A549 (cell line): ENCODE data around the gene EFTUD2. TPM values are rescaled to one million over a fixed set of nuclear protein-coding genes. Genes with fewer than 3 reads are reported as not detected.

Experiments used
- ATAC-seq, 2 experiments: fragments of 200-7000 bp in 1 of 2; fragments of >200 bp in 1 of 2; cut with Nextera tagmentation in 1 of 2; cut with Tn5 transposase in 1 of 2; 3 replicates each; pipeline versions ENCODE4 v1.8.0 to v1.9.1; 2018 to 2020; ENCODE audit warnings: mild to moderate bottlenecking in 1 of 2, moderate library complexity in 1 of 2
- CTCF ChIA-PET: fragments of 300-600 bp; sonication (Branson Sonifier 250); formaldehyde crosslinking; extraction: SDS; loops from one replicate; lab custom pipeline; 2021; ENCODE audit warnings: antibody characterized with exemption, inconsistent platforms; lab: Yijun Ruan, JAX
- POLR2A ChIA-PET: fragments of 350-600 bp; formaldehyde crosslinking; extraction: SDS; loops from one replicate; lab custom pipeline; 2021; ENCODE audit warnings: antibody characterized with exemption, inconsistent platforms; lab: Yijun Ruan, JAX
- DNase-seq, 2 experiments: peaks; one replicate each; pipeline versions ENCODE4 v3.0.0 to v3.0.0-alpha.2; 2011 to 2016; ENCODE audit warnings: low read depth in 1 of 2, low spot score in 1 of 2
- FAIRE-seq: peaks from 2 replicates; lab custom pipeline; 2011; peaks lifted over from hg19 to GRCh38; lab: Jason Lieb, UNC
- H3K27ac ChIP-seq, 2 experiments: fragments of >200 bp; sonication (Bioruptor Twin); formaldehyde crosslinking; 3 replicates each; pipeline ENCODE4 v1.5.1; 2016 to 2017
- H3K4me1 ChIP-seq: fragments of >200 bp; sonication (Bioruptor Twin); formaldehyde crosslinking; 3 replicates; pipeline ENCODE4 v1.6.1; 2016
- H3K4me2 ChIP-seq: fragments of >200 bp; sonication (Bioruptor Twin); formaldehyde crosslinking; 3 replicates; pipeline ENCODE4 v1.6.1; 2016
- H3K4me3 ChIP-seq: fragments of >200 bp; sonication (Bioruptor Twin); formaldehyde crosslinking; 3 replicates; pipeline ENCODE4 v1.5.1; 2016
- H3K9me3 ChIP-seq: fragments of >200 bp; sonication (Bioruptor Twin); formaldehyde crosslinking; 3 replicates; pipeline ENCODE4 v1.6.1; 2016
- CEBPB ChIP-seq, 2 experiments: fragments of >200 bp in 1 of 2; sonication (Bioruptor Twin) in 1 of 2; formaldehyde crosslinking in 1 of 2; IDR thresholded peaks; 2 replicates each; pipeline ENCODE4 v1.6.1; 2012 to 2016
- EHMT2 ChIP-seq: fragments of 200-600 bp; sonication (generic); IDR thresholded peaks from 2 replicates; pipeline ENCODE4 v1.6.1; 2016; ENCODE audit warnings: antibody characterized with exemption, low read depth, mild to moderate bottlenecking, moderate library complexity
- EP300 ChIP-seq, 2 experiments: fragments of >200 bp; sonication (Bioruptor Twin); formaldehyde crosslinking; IDR thresholded peaks; 2 replicates in 1 of 2; 3 replicates in 1 of 2; pipeline ENCODE4 v1.6.1; 2016 to 2017
- FOSB ChIP-seq: fragments of 250-450 bp; sonication (Bioruptor Pico); IDR thresholded peaks from 2 replicates; pipeline ENCODE4 v1.5.0; 2020; ENCODE audit warnings: mild to moderate bottlenecking, moderate library complexity
- FOSL2 ChIP-seq, 2 experiments: fragments of 450-650 bp in 1 of 2; fragments of >200 bp in 1 of 2; sonication (Bioruptor Twin) in 1 of 2; formaldehyde crosslinking; IDR thresholded peaks; 2 replicates each; pipeline versions ENCODE4 v1.5.0 to v1.6.1; 2016 to 2020; ENCODE audit warnings: mild to moderate bottlenecking in 1 of 2, moderate library complexity in 1 of 2
- HEYL ChIP-seq: fragments of 250-450 bp; sonication (Bioruptor Pico); IDR thresholded peaks from 2 replicates; pipeline ENCODE4 v1.8.0; 2021; ENCODE audit warnings: mild to moderate bottlenecking, moderate library complexity
- HOXB5 ChIP-seq: fragments of 250-450 bp; sonication (Bioruptor Pico); IDR thresholded peaks from 2 replicates; pipeline ENCODE4 v1.5.0; 2020; ENCODE audit warnings: mild to moderate bottlenecking, moderate library complexity
- JUN ChIP-seq, 2 experiments: fragments of >200 bp; sonication (Bioruptor Twin); formaldehyde crosslinking; IDR thresholded peaks; 2 replicates in 1 of 2; 3 replicates in 1 of 2; pipeline ENCODE4 v1.6.1; 2016 to 2017
- JUNB ChIP-seq: fragments of >200 bp; sonication (Bioruptor Twin); formaldehyde crosslinking; IDR thresholded peaks from 2 replicates; pipeline ENCODE4 v1.6.1; 2016
- KDM1A ChIP-seq: fragments of 200-600 bp; sonication (generic); IDR thresholded peaks from 2 replicates; pipeline ENCODE4 v1.6.1; 2016; ENCODE audit warnings: low read depth, mild to moderate bottlenecking
- MAFK ChIP-seq: fragments of 450-650 bp; IDR thresholded peaks from 2 replicates; pipeline ENCODE4 v1.6.1; 2014; ENCODE audit not compliant: partially characterized antibody
- MYC ChIP-seq: IDR thresholded peaks from 2 replicates; pipeline ENCODE4 v1.6.1; 2012; ENCODE audit warnings: mild to moderate bottlenecking, inconsistent platforms, low read length, improper control_type of control experiment, borderline replicate concordance
- NFE2L2 ChIP-seq: fragments of 150-350 bp; conservative IDR thresholded peaks from 2 replicates; pipeline ENCODE4 v1.6.1; 2014; ENCODE audit warnings: low read length
- NPAS2 ChIP-seq: fragments of 250-450 bp; sonication (Bioruptor Pico); IDR thresholded peaks from 2 replicates; pipeline ENCODE4 v1.8.0; 2022; ENCODE audit warnings: mild to moderate bottlenecking, moderate library complexity, borderline replicate concordance
- PHF8 ChIP-seq: fragments of 200-600 bp; sonication (generic); IDR thresholded peaks from 2 replicates; pipeline ENCODE4 v1.6.1; 2016; ENCODE audit warnings: low read depth, mild to moderate bottlenecking, antibody characterized with exemption, moderate library complexity, borderline replicate concordance
- POLR2AphosphoS2 ChIP-seq: conservative IDR thresholded peaks from 2 replicates; pipeline ENCODE4 v1.6.1; 2012; ENCODE audit warnings: low read length, improper control_type of control experiment, inconsistent platforms
- RARB ChIP-seq: fragments of 250-450 bp; sonication (Bioruptor Pico); IDR thresholded peaks from 2 replicates; pipeline ENCODE4 v1.8.0; 2021; ENCODE audit warnings: mild to moderate bottlenecking, moderate library complexity
- RCOR1 ChIP-seq: fragments of 150-350 bp; IDR thresholded peaks from 2 replicates; pipeline ENCODE4 v1.6.1; 2014; ENCODE audit warnings: antibody characterized with exemption, low read length, low read depth
- RNF2 ChIP-seq: fragments of 200-600 bp; sonication (generic); IDR thresholded peaks from 2 replicates; pipeline ENCODE4 v1.6.1; 2016; ENCODE audit warnings: low read depth, mild to moderate bottlenecking, antibody characterized with exemption, moderate library complexity, borderline replicate concordance
- TFCP2L1 ChIP-seq: fragments of 250-450 bp; sonication (Bioruptor Pico); IDR thresholded peaks from 2 replicates; pipeline ENCODE4 v1.5.0; 2021; ENCODE audit warnings: mild to moderate bottlenecking
- ZNF302 ChIP-seq: fragments of 250-450 bp; sonication (Bioruptor Pico); IDR thresholded peaks from 2 replicates; pipeline ENCODE4 v1.9.0; 2021; ENCODE audit warnings: inconsistent platforms, mild to moderate bottlenecking, moderate library complexity
- WGBS: methylation state at CpG from one replicate; pipeline ENCODE4 v1.1.6; 2017; ENCODE audit errors: missing lambda C conversion rate; 5-methylcytosine and 5-hydroxymethylcytosine counted together
- polyA plus RNA-seq, 4 experiments: library from polyadenylated mRNA; depleted of rRNA in 3 of 4; stranded (reverse); fragments of >200 nt; fragmentation: RNase III in 1 of 4; extraction: RNeasy Plus Mini Kit Qiagen cat#74134 plus additional on column Dnase treatment in 1 of 4; gene quantifications; 2 replicates in 3 of 4; 3 replicates in 1 of 4; pipeline ENCODE4 v1.2.3, GENCODE V29; 2011 to 2017
- TF ChIP-seq, protein P1 (sequence below): fragments of >200 bp; sonication (Bioruptor Twin); formaldehyde crosslinking; IDR thresholded peaks from 2 replicates; pipeline ENCODE4 v1.6.1; 2016
- TF ChIP-seq, protein P2 (sequence below): fragments of 150-350 bp; IDR thresholded peaks from 2 replicates; pipeline ENCODE4 v1.6.1; 2014; ENCODE audit warnings: low read depth, mild to moderate bottlenecking, low read length
- TF ChIP-seq, protein P3 (sequence below): fragments of 250-450 bp; sonication (Bioruptor Pico); IDR thresholded peaks from 2 replicates; pipeline ENCODE4 v1.5.0; 2021; ENCODE audit warnings: mild to moderate bottlenecking, moderate library complexity, borderline replicate concordance
- TF ChIP-seq, protein P4 (sequence below): IDR thresholded peaks from 2 replicates; pipeline ENCODE4 v1.6.1; 2012; ENCODE audit warnings: low read depth, borderline replicate concordance
- TF ChIP-seq, protein P5 (sequence below): IDR thresholded peaks from 2 replicates; pipeline ENCODE4 v1.6.1; 2012
- TF ChIP-seq, protein P6 (sequence below): fragments of 200-600 bp; sonication (generic); IDR thresholded peaks from 2 replicates; pipeline ENCODE4 v1.6.1; 2016; ENCODE audit warnings: antibody characterized with exemption, mild to moderate bottlenecking, moderate library complexity

Gene EFTUD2
- polyA plus RNA-seq, 2 of the 4 experiments (the other 2 are of a cell fraction): 224 to 353 TPM

DNA sequence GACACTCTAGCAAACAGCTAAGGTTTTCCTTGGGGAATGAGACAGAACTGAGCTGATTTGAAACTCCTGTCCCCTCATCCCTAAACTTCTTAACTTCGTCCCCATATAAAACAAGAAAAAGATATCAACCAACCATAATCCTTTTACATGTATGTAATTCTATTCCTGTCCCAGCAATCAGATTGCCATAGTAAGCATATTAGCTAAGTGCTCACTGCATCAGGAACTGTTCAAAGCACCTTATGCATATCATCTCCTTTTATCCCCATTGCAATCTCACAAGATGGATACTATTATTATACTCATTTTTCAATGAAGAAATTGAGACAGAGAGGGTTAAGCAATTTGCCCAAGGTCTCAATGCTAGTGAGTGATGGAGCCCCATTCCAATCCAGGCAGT lies 41.5 kb upstream of the EFTUD2 start:
- peak; percentile 74 for TF ChIP-seq MAFK
- peak in 1 of 2 experiments; percentile 14; a peak in 1 of 4 replicates for TF ChIP-seq CEBPB (IDR thresholded peaks at IDR 0.05)
- no peak for TF ChIP-seq POLR2AphosphoS2
- 0 out of 2 replicates have a peak, but pooled peaks have one; percentile 46 for TF ChIP-seq FOSB
- H3K4me3 ChIP-seq: no peak overlapping the region
- CTCF ChIA-PET: interaction anchor here (1.0 to 38.8 kb wide), 8 partner anchors 18 to 195 kb away, joined by 3 to 1853 read pairs (median 6); partner anchors contain the start of genes ACBD4, C1QL1, DCAKD and GFAP
- H3K27ac ChIP-seq: peak overlapping the region; percentile 78 to 86
- peaks cover 7% of the 10 kb centered on the region; the same call in 2 of the 3 replicates for H3K9me3 ChIP-seq
- peaks cover 36% of the 10 kb centered on the region for H3K4me1 ChIP-seq
- DNase-seq (no peak), ATAC-seq (peak; percentile 41 to 47; a peak in 5 of 6 replicates), FAIRE-seq (peak; percentile 13)
- WGBS: 30% methylated on average over 1 of the region's 1 CpG
- H3K4me2 ChIP-seq: peak overlapping the region; percentile 83
- POLR2A ChIA-PET: no interaction called here

DNA sequence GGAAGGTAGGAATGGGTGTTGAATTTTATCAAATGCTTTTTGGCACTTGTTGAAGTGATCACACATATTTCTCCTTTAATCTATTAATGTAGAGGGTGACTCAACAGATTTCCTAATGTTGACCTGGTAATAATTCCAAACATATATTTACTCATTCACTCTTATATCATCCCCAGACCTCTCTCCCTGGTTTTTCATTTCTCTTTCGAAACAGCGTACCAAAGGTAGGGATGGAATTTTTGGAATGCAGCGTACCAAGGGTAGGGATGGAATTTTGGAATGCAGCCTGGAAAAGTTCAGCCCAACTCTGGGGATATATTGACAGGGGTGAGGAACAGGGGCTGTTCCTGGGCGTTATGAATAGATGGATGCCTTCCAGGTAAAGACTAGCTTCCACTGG lies 41.1 kb upstream of the EFTUD2 start:
- ChIA-PET CTCF (interaction anchor here (0.9 to 38.8 kb wide), 10 partner anchors 18 to 195 kb away, joined by 3 to 1853 read pairs (median 5); partner anchors contain the start of genes ACBD4, C1QL1, DCAKD and GFAP), POLR2A (no interaction called here)
- peaks cover 36% of the 10 kb centered on the region for H3K4me1 ChIP-seq
- H3K4me3 ChIP-seq: no peak overlapping the region
- peaks cover 7% of the 10 kb centered on the region; the same call in 2 of the 3 replicates for H3K9me3 ChIP-seq
- H3K4me2 ChIP-seq: peak overlapping the region; percentile 83
- peak overlapping the region; percentile 78 to 86 for H3K27ac ChIP-seq
- FAIRE-seq: peak; percentile 86
- DNase-seq: peak; percentile 68 to 84
- ATAC-seq: peak; percentile 60 to 68; a peak in 5 of 6 replicates
- 8% methylated on average over 4 of the region's 4 CpGs for WGBS
- peak; percentile 44 to 75; a peak in 1 of 5 replicates for TF ChIP-seq EP300 (IDR thresholded peaks at IDR 0.05)
- TF ChIP-seq RARB (CRISPR knock-in tag): no peak
- TF ChIP-seq NFE2L2: 0 out of 2 replicates have a peak, but pooled peaks have one; percentile 32
- no peak for TF ChIP-seq MYC
- TF ChIP-seq, protein P1, sequence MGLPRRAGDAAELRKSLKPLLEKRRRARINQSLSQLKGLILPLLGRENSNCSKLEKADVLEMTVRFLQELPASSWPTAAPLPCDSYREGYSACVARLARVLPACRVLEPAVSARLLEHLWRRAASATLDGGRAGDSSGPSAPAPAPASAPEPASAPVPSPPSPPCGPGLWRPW: peak; percentile 71
- TF ChIP-seq, protein P2, sequence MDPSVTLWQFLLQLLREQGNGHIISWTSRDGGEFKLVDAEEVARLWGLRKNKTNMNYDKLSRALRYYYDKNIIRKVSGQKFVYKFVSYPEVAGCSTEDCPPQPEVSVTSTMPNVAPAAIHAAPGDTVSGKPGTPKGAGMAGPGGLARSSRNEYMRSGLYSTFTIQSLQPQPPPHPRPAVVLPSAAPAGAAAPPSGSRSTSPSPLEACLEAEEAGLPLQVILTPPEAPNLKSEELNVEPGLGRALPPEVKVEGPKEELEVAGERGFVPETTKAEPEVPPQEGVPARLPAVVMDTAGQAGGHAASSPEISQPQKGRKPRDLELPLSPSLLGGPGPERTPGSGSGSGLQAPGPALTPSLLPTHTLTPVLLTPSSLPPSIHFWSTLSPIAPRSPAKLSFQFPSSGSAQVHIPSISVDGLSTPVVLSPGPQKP: no peak
- TF ChIP-seq RNF2: no peak
- TF ChIP-seq TFCP2L1 (CRISPR knock-in tag): no peak
- no peak for TF ChIP-seq NPAS2 (CRISPR knock-in tag)
- TF ChIP-seq ZNF302: no peak
- TF ChIP-seq FOSL2 (IDR thresholded peaks at IDR 0.05): peak; percentile 69
- TF ChIP-seq FOSL2 (CRISPR knock-in tag; IDR thresholded peaks at IDR 0.05): peak; percentile 82
- TF ChIP-seq, protein P3, sequence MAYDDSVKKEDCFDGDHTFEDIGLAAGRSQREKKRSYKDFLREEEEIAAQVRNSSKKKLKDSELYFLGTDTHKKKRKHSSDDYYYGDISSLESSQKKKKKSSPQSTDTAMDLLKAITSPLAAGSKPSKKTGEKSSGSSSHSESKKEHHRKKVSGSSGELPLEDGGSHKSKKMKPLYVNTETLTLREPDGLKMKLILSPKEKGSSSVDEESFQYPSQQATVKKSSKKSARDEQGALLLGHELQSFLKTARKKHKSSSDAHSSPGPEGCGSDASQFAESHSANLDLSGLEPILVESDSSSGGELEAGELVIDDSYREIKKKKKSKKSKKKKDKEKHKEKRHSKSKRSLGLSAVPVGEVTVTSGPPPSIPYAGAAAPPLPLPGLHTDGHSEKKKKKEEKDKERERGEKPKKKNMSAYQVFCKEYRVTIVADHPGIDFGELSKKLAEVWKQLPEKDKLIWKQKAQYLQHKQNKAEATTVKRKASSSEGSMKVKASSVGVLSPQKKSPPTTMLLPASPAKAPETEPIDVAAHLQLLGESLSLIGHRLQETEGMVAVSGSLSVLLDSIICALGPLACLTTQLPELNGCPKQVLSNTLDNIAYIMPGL (CRISPR knock-in tag): no peak
- peak; percentile 87 to 95 for TF ChIP-seq CEBPB (IDR thresholded peaks at IDR 0.05)
- TF ChIP-seq HOXB5: no peak
- TF ChIP-seq, protein P4, sequence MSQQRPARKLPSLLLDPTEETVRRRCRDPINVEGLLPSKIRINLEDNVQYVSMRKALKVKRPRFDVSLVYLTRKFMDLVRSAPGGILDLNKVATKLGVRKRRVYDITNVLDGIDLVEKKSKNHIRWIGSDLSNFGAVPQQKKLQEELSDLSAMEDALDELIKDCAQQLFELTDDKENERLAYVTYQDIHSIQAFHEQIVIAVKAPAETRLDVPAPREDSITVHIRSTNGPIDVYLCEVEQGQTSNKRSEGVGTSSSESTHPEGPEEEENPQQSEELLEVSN: no peak
- TF ChIP-seq, protein P5, sequence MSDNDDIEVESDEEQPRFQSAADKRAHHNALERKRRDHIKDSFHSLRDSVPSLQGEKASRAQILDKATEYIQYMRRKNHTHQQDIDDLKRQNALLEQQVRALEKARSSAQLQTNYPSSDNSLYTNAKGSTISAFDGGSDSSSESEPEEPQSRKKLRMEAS: 0 out of 2 replicates have a peak, but pooled peaks have one; percentile 35
- TF ChIP-seq RCOR1: no peak
- no peak for TF ChIP-seq HEYL (CRISPR knock-in tag)
- TF ChIP-seq, protein P6, sequence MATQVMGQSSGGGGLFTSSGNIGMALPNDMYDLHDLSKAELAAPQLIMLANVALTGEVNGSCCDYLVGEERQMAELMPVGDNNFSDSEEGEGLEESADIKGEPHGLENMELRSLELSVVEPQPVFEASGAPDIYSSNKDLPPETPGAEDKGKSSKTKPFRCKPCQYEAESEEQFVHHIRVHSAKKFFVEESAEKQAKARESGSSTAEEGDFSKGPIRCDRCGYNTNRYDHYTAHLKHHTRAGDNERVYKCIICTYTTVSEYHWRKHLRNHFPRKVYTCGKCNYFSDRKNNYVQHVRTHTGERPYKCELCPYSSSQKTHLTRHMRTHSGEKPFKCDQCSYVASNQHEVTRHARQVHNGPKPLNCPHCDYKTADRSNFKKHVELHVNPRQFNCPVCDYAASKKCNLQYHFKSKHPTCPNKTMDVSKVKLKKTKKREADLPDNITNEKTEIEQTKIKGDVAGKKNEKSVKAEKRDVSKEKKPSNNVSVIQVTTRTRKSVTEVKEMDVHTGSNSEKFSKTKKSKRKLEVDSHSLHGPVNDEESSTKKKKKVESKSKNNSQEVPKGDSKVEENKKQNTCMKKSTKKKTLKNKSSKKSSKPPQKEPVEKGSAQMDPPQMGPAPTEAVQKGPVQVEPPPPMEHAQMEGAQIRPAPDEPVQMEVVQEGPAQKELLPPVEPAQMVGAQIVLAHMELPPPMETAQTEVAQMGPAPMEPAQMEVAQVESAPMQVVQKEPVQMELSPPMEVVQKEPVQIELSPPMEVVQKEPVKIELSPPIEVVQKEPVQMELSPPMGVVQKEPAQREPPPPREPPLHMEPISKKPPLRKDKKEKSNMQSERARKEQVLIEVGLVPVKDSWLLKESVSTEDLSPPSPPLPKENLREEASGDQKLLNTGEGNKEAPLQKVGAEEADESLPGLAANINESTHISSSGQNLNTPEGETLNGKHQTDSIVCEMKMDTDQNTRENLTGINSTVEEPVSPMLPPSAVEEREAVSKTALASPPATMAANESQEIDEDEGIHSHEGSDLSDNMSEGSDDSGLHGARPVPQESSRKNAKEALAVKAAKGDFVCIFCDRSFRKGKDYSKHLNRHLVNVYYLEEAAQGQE: no peak
- TF ChIP-seq EHMT2: no peak
- no peak for TF ChIP-seq KDM1A
- TF ChIP-seq PHF8: no peak
- peak; percentile 72 to 76; a peak in 3 of 5 replicates for TF ChIP-seq JUN (IDR thresholded peaks at IDR 0.05)
- TF ChIP-seq JUNB: peak; percentile 91
- peak; percentile 85 for TF ChIP-seq MAFK
